Measurements from ENCODE around the gene GABBR2.

GRCh38 chr9:98379572-98379971 lies 329.2 kb downstream of the GABBR2 start:
- TF ChIP-seq CTCF (IDR thresholded peaks at IDR 0.05) (no peak), NFIC (IDR thresholded peaks at IDR 0.05; ENCODE audit: borderline replicate concordance) (no peak), REST (IDR thresholded peaks at IDR 0.05; ENCODE audit: low read depth, low read length) (no peak), TEAD4 (IDR thresholded peaks at IDR 0.05; ENCODE audit: borderline replicate concordance, insufficient read depth) (no peak), MXI1 (IDR thresholded peaks at IDR 0.05; ENCODE audit: low read depth, low read length) (no peak), GABPA (IDR thresholded peaks at IDR 0.05; ENCODE audit: low read depth) (no peak), RAD21 (IDR thresholded peaks at IDR 0.05; ENCODE audit: low read length) (no peak), EP300 (IDR thresholded peaks at IDR 0.05; ENCODE audit: borderline replicate concordance in 1 of 2, low read depth in 1 of 2, low read length in 1 of 2) (no peak)
